Posterior vena cava (tissue), 2 donors: Measurements from ENCODE around the gene DDRGK1. TPM values are rescaled to one million over a fixed set of nuclear protein-coding genes. Genes with fewer than 3 reads are reported as not detected.
"Not testable (repeated sequence)": the region's sequence is repeated elsewhere in the genome, so short reads cannot be mapped to it uniquely, and the experiment has no call there.

ENCODE experiments used
- DNase-seq: peaks from one replicate; pipeline ENCODE4 v3.0.0-alpha.2; 2020; ENCODE audit warnings: low spot score
- intact Hi-C, 2 donors: fragments of 100-400 bp; cut with DNase I; formaldehyde crosslinking; loops; one replicate each; pipeline versions ENCODE4 v1.14.1 to v1.14.2; 2022 to 2023
- total RNA-seq, 2 donors: library from RNA; stranded (reverse); fragmentation: NEBNext Ultra II Directional; extraction: Animal tissue kit (Norgen Biotek cat#: 25700); gene quantifications; one replicate each; pipeline ENCODE4 v1.2.1, GENCODE V29; 2021
- donor health status: DM: yes; HTN: yes; CAD: no.
- donor health status: DM: yes; HTN: yes; CAD: no.

DDRGK1 gene
- total RNA-seq, 2 donors from 2014 or later, result 38.3 to 38.6 TPM

DNA sequence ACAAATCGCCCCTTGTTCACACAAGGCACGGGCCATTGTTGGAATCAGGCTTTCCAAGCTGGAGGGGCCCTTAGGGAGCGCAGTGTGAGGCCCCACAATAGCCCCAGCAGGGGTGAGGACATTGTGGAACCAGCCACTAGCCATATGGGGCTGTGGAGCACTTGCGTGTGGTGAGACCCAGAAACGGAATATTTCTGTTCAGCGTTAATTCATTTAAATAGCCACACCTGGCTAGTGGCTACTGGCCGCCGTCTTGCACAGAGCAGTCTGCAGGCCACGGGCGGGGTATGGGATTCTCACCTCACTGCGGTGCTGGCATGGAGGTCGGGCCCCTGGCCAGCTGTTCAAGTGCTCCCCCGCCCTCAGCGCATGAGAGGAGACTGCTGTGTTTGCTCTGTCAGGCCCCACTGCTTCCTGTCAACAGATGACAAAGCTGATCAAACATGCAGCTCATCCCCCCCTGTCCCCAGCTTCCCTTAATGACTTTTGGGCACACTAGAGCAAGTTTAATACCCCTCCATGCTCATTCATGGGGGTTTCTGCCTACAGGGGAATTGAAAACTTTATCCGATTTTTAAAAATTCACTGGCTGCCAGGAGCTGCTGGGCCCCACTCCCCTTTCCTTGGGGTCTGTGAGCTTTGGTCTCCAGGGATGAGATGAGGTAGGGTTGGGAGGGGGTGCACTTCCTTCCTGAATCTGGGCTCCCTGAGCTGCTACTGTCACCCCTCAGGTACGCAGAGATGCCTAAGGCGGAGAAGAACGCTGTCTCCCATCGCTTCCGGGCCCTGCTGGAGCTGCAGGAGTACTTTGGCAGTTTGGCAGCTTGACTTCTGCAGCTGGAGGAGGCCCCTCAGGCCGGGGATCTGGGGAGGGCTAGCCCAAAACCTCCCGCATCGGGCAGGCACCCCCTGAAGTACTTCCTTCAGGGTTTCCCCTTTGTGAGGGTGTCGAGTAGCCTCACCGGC, 18.4 kb upstream of the DDRGK1 start:
- intact Hi-C loops, result no loop called here
- DNase-seq, result no peak

- DNase-seq, result no peak
Observed at GRCh38 chr20:3221398-3222226, 17.1 kb upstream of the DDRGK1 start.

DNA sequence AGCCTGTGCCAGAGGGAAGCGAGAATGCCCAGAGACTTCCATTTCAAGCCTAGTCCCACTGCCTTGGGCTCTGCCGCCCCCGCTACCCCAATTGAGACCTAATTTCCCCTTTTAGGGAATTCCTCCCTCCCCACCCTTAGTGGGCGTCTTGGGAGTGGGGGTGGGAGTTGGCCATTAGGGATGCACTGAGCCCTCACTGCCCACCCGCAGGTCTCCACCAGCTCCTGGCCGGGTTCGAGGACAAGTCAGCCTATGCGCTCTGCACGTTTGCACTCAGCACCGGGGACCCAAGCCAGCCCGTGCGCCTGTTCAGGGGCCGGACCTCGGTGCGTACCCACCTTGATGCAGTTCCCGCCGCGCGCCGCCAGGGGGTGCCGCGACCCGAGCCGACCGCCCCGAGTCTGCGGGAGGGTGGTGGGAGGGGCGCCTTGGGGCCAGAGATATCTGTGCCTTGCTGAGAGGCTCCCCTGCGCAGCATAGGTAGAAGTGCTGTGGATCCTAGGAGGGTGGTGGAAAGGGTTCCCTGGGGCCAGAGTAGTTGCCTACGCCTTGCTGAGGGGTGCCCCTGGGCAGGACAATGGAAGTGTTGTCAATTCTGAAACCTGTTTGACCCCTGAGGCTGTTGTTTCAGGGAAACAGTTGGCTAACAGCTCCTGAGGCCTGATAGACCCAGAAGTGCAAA, 14.0 kb upstream of the DDRGK1 start:
- intact Hi-C loops, result no loop called here
- peak; percentile 88 for DNase-seq

More at GRCh38 chr20:3221398-3222226, 17.1 kb upstream of the DDRGK1 start:
- intact Hi-C loops, result no loop called here

- intact Hi-C loops, DNase-seq: not testable (repeated sequence)
Observed at GRCh38 chr20:3215359-3215917, 11.0 kb upstream of the DDRGK1 start.

GRCh38 chr20:3213226-3213625, 8.7 kb upstream of the DDRGK1 start:
- DNase-seq, result no peak
- intact Hi-C loops, result no loop called here

DNA sequence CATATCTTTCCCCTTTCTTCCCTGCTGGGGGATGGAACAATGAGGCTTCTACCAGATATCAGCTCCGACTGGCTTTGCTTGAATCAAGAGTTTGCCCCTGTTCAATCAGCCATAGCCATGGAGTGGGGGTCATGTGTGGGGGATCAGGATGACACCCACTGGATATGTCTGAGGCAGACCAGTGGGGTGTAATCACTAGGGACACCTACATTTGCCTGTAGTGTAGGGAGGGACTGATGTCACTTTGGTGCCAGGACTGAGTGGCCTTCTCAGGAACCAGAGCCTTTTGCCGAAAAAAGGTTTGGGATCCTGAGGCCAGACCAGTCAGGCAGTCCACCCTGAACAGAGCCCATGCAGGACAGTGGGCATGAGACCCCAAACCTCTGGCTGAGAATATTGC, 5.9 kb upstream of the DDRGK1 start:
- DNase-seq, result no peak
- intact Hi-C loops, result no loop called here

DNA sequence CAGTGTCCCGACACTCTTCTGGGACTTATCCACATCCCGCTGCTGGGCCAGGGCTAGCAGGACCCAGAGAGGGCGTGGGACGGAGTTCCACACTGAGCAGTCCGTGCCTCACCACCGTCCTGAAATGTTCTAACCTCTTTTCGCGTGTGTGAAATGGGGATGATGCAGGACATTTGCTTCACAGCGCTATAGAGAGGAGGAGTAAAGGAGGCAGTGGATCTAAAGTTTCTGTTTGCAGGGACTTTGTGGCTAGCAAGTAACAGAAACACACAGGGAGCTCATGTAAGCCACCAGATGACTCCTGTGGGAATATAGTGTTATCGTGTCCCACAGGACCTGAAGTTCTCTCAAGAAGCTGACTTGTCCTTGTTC, 5.5 kb upstream of the DDRGK1 start:
- DNase-seq, result no peak
- intact Hi-C loops, result no loop called here

GRCh38 chr20:3209257-3209945, 4.9 kb upstream of the DDRGK1 start, which contains the start of gene ITPA:
Gene ITPA, plus strand, starts transcription at chr20:3209498. Its CDS starts 54 bp downstream, at chr20:3209552.
- intact Hi-C loops, result no loop called here
- peak; percentile 86 for DNase-seq

DNA sequence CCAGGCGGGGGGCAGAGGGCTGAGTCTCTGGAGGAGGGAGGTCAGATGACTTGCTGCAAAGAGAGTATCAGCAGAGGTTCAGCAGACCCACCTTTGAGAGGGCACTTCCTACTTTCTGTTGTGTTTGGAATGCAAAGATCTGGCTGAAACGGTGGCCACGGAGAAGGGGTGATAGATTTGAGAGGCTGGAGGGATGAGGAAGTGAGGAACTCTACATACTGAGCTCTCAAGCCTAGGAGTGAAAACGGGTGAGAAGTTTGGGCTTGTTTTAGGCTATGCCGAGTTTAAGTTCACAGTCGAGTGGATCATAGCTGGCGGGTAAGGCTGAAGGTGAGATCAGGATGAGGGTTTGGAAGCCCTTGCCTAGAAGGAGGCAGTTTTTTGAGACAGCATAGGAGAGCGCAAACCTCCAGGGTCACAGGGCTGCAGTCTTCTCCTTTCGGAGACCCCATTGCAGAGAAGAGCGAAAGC, 4.3 kb upstream of the DDRGK1 start:
- no peak for DNase-seq
- intact Hi-C loops, result no loop called here

DNA sequence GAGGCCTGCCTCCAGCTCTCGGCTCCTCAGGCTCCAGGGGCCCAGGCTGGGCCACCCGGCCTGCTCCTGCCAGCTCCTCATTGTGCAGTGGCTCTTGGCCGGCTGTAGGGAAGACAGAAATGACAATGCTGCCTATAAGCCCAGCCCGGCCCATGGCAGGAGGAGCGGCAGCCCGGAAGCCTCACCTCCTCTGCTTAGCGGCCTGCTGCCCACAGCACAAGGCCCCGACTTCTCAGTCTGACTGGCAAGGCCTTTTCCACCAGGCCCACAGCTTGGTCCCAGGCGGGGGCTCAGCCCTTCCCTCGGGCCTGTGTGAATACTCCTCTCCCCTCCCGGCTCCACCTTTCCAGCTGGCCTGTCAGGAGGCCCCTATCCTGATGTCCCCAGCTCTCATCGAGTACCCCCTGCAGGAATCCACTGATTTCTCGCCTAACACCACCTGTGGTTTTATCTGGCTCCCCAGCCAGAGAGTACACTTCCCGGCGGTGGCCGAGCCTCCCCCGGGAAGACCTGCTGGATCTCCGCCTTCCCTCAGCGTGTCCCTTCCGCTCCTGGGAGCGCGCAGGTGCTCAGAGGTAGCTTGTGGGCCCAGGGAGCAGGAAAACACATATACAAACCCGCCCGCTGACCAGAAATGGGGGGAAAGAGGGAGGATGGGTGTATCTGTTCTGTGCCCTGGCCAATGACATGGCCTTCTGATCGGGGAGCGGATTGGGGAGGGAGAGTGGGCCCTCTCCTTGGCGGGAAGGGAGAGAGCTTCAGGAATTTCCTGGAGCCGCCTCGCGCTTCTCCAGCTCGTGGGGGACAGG, 963 bp downstream of the DDRGK1 start:
- DNase-seq, result no peak
- intact Hi-C loops, result no loop called here

DNA sequence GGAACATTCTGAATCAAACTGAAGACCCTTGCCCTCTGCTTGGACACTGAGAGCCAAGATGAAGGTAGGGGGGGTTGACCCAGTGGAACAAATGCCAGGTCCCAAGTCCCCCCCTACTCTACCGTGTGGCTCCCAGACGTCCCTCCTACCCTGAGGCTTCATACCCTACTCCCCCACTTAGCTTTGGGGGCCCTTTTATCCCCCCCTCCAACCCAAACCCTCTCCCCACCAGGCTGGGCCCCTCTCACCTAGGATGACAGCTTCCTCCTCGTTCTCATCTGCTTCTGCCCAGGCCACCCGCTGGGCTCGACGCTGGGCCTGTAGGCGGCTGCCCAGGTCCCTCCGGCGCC, 1.5 kb downstream of the DDRGK1 start:
- DNase-seq, result no peak
- intact Hi-C loops, result no loop called here

DNA sequence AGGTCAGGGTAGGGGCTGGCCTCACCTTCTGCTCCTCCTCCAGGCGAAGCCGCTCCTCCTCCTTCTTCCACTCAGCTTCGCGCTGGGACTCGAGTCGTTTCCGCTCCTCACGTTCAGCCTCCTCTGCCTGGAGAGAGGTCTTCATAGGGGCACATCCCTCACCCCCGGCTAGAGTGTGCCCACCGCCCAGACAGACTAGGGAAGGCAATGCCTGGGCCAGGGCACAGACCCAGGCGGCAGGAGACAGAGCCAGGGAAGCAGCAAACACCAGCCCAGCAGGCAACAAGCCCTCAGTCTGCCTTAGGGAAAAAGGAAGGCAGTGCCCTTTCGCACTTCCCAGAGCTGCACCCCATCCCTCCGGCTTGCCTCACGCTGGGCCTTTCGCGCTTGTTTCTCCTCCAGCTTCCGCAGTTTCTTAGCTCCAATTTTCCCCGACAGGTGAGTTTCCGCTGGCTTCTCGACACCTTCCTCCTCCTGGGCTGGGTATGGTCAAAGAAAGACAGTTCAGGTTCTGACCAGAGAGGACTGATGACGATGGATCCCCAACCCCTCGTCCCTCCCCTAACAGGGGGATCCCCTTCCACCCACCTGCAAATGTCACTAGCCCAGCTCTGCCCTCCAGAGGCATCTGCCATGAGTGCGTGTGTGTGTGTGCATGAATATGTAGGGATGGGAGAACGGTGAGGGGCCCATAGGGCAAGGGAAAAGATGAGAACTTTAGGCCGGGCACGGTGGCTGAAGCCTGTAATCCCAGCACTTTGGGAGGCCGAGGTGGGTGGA, 4.3 kb downstream of the DDRGK1 start:
- DNase-seq, result no peak
- intact Hi-C loops, result loop anchor here in 1 of 2 donors (10.0 kb wide), 1 partner anchor 1675 kb away; no protein-coding TSS in a partner anchor

DNA sequence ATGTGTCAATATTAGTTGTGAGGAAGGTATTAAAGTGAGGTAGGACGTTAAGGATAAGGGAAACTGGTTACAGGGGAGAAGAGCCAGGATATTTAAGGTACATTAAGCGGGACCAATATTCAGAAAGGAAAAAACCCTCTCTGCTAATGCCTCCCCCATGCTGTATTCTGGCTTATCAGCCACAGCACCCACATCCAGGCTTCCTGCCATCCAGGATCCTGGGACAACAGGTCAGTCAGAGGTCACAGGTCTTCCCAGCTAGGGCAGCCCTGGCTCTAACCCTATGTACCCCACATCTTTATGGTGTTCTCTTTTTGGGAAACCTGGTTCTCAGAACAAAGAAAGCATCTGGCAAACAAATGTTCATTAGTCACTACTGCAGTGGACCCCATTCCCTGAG, 5.3 kb downstream of the DDRGK1 start:
- intact Hi-C loops, result loop anchor here in 1 of 2 donors (10.0 kb wide), 1 partner anchor 1676 kb away; no protein-coding TSS in a partner anchor
- DNase-seq, result no peak

DNA sequence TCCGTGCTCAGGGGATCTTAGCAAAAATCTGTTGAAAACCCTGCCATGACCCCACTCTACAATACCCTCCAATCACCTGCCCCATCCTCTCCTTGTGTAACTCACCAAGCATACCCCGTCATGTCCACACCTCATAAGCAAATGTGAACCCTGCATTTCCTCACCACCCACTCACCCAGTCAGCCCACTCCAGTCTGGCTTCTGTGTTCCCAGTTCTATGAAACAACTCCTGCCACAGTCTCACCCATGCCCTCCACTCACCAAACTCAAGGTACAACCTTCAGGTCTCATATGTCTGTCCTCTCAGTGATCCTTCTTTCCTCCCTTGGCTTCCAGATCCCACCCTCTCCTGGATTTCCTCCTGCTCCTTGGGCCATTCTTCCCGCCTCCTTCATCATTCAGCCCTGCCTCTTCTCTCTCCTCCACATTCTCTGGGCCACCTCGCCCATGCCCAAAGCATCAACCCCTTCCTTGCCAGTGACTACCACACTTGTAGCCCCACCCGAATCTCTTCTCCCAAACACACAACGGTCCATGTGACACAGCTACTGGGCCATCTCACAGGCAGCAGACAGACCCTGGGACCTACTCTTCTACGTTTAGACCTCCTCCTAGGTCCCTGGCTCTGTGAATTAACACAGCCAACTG, 8.8 kb downstream of the DDRGK1 start:
- DNase-seq, result no peak
- intact Hi-C loops, result loop anchor here in 1 of 2 donors (10.0 kb wide), 1 partner anchor 1679 kb away; no protein-coding TSS in a partner anchor

- intact Hi-C loops, result loop anchor here in 1 of 2 donors (10.0 kb wide), 1 partner anchor 1680 kb away; no protein-coding TSS in a partner anchor
- no peak for DNase-seq
Observed at GRCh38 chr20:3194617-3195280, 9.7 kb downstream of the DDRGK1 start.
